Measurements from ENCODE around the gene MEI4.
"Not testable (repeated sequence)": the region's sequence is repeated elsewhere in the genome, so short reads cannot be mapped to it uniquely, and the experiment has no call there.

MEI4 gene

DNA sequence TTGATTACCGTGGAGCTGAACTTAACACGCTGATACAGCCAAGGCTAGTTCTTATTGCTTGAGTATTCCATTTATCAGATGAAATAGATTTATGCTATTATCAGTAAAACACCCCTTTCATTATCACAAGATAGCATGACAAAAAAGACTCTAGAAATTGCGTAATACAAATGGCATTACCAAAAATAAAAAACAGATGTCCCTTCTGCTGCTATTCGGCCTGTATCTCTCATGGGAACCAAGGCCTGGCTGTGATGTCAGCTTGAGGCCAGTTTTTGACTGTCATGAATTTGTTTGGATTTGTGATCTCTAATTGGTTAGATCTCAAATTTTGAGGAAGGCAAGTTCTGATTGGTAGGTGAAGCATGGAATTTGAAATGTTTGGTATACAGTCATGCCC is 25.2 kb downstream of the MEI4 start:
- DNase-seq: no peak

DNA sequence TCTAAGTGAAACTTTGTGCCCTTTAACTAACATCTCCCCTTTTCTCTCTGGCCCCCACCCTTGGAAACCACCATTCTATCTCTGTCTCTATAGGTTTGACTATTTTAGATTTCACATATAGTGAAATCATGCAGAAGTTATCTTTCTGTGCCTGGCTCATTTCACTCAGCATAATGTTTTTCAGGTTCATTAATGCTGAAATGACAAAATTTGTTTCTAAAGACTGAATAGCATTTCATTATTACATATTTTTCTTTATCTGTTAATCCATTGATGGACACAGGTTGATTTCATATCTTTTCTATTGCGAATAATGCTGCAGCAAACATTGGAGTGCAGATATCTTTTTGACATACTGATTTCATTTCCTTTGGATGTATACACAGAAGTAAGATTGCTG is 30.7 kb downstream of the MEI4 start:
- DNase-seq: no peak

DNA sequence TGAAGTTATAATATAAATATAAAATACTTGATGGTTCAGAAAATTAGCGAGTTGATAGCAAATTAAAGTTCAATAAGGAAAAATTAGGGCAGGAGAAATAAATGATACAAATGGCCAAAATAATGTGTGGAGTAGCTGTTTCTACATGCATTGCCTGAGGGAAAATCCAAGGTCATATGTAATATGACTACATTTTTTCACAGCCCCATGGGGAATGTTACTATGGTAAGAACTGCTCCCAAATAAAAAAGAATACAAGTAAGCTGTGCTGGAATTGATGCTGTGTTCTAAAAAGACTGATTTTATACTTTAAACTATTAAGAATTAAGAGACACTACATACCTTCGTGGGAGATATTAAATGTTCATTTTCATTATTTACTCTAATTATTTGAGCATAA is 34.1 kb downstream of the MEI4 start:
- DNase-seq: no peak

DNA sequence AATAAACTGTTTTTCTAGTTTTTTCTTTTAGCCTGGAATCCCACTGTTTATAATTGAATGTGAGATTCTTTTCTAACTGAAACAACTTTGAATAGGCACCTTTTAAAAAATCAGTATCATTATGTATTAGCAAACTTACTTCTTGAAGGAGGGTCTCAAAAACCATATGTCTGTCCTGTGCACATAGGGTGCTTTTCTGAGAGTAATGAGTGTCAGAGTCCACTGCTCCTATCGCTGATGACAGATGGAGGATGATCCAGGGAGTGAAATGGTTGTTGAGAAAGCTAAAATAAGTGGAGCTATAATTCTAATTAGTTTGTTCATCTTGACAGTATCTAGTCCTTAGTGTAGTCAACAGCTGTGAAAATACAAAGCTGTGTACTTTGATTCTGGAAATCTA is 35.8 kb downstream of the MEI4 start:
- no peak for DNase-seq

DNA sequence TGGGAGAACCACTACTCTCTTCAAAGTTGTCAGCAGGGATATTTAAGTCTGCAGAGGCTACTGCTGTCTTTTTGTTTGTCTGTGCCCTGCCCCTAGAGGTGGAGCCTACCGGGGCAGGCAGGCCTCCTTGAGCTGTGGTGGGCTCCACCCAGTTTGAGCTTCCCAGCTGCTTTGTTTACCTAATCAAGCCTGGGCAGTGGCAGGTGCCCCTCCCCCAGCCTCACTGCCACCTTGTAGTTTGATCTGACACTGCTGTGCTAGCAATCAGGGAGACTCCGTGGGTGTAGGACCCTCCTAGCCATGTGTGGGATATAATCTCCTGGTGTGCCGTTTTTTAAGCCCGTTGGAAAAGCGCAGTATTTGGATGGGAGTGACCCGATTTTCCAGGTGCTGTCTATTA is 47.3 kb downstream of the MEI4 start:
- DNase-seq: not testable (repeated sequence)

DNA sequence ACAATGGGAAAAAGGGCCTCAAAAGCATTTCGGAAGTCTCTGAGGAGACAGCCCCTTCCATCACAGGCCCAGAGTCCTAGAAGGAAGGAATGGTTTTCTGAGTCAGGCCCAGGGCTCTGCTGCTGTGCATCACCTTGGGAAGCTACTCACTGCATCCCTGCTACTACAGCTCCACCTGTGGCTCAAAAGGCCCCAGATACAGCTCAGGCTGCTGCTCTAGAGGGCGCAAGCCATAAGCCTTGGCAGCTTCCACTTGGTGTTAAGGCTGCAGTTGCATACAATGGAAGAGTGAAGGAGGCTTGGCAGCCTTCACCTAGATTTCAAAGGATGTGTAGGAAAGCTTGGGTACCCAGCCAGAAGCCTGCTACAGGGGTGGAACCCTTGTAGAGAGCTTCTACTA is 54.8 kb downstream of the MEI4 start:
- no peak for DNase-seq

DNA sequence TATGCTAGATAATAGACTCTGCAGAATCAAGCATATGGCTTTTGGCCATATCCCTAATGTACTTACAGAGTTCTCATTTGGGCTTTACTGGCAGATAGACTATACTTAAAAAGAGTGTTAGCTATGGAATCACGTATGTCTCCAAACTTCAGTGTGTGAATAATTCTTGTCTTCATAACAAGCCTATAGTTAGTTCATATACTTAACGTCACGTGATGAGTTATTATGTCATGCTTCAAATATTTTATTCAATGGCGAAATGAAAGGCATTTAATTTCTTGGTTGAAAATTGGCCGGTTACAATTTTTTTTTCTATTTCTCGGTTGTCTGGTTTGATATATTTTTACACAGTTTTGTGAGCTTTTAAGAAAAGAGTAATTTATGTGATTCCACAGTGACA is 62.7 kb downstream of the MEI4 start:
- DNase-seq: no peak

DNA sequence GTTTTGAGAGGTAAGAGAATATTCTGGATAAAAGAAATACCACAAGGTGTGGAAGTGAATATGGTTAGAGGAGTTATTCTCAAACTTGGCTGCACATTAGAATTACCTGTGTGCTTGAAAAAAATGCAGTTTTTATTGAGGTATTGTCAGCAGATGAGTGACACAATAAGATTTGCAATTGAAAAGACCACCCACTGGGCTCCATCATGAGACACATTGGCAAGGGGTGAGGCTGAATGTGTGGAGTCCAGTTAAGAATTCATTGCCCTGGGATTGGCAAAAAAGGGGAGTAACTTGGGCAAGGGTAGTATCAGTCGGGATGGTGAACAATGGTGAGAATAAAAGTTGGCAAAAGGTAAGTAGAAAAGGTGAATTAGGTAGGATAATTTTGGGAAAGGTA is 63.5 kb downstream of the MEI4 start:
- no peak for DNase-seq

DNA sequence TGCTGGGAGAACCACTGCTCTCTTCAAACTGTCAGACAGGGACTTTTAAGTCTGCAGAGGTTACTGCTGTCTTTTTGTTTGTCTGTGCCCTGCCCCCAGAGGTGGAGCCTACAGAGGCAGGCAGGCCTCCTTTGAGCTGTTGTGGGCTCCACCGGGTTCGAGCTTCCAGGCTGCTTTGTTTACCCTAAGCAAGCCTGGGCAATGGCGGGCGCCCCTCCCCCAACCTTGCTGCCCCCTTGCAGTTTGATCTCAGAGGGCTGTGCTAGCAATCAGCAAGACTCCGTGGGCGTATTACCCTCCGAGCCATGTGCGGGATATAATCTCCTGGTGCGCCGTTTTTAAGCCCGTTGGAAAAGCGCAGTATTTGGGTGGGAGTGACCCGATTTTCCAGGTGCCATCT is 83.2 kb downstream of the MEI4 start:
- not testable (repeated sequence) for DNase-seq

DNA sequence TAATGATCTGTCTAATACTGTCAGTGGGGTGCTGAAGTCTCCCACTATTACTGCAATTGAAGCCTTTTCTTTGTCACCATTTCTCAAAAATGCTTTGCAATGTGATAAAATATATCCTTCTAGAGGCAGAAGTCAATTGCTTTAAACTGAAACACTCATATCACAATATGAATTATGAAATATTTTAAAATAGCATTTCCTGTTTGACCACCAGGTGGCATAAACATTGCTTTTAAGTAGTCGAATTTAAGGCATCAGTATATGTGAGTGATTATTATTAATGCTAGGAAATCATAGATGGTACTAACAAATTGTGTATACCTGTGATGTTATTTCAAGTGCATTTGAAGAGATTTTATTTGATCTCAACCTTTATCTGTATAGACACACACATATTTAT is 87.5 kb downstream of the MEI4 start:
- no peak for DNase-seq

DNA sequence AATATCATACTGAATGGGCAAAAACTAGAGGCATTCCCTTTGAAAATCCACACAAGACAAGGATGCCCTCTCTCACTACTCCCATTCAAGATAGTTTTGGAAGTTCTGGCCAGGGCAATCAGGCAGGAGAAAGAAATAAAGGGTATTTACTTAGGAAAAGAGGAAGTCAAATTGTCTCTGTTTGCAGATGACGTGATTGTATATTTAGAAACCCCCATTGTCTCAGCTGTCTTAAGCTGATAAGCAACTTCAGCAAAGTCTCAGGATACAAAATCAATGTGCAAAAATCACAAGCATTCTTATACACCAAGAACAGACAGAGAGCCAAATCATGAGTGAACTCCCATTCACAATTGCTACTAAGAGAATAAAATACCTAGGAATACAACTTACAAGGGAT is 99.3 kb downstream of the MEI4 start:
- not testable (repeated sequence) for DNase-seq

DNA sequence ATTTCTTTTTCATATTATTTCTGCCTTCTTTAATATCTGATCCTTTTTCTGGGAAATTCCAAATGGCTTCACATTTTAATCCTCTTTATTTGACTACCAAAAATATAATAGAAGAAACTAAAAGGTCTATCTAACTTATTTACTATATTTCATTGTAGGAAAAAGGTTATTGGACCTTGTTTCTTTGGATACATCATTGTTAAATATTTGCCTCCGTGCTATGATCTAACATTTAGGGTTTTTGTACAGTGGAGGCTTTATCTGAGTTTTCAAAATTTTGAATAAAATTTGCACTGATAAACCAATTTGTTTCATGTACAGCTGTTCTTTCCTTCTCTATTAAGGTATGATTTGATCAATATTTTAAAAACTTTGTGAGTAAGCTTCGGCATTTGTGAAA is 109.5 kb downstream of the MEI4 start:
- DNase-seq: no peak

DNA sequence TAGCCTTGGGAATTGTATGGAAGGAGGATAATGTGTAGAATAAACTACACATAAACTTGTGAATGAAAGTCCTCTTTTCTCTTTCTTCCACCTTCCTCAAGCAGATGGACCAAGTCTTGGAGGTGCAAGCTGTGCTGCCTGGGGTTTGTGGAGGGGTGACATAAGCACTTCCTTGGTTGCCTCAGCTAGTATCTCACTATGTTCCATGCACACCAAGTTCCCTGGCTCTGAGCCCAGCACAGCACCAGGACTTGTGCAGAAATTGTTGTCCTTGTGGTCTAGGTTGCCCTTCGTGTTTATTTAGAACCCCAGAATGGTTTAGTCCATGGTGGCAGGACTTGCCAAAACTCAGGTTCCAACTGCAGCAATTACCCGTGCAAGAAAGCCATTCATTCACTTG is 110.3 kb downstream of the MEI4 start:
- DNase-seq: no peak

DNA sequence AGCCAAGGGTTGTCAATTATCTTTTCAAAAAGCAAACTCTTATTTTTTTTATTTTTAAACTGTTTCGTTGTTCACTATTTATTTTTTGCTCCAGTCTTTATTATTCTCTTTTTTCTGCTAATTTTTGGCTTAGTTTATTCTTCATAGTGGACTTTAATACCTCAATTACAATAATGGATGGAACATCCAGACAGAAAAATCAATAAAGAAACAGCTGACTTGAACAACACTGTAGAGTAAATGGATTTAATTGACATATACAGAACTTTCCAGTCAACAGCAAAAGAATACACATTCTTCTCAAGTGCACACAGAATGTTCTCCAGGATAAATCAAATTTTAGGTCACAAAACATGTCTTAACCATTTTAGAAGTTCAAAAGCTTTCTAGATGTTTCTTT is 111.5 kb downstream of the MEI4 start:
- DNase-seq: no peak

DNA sequence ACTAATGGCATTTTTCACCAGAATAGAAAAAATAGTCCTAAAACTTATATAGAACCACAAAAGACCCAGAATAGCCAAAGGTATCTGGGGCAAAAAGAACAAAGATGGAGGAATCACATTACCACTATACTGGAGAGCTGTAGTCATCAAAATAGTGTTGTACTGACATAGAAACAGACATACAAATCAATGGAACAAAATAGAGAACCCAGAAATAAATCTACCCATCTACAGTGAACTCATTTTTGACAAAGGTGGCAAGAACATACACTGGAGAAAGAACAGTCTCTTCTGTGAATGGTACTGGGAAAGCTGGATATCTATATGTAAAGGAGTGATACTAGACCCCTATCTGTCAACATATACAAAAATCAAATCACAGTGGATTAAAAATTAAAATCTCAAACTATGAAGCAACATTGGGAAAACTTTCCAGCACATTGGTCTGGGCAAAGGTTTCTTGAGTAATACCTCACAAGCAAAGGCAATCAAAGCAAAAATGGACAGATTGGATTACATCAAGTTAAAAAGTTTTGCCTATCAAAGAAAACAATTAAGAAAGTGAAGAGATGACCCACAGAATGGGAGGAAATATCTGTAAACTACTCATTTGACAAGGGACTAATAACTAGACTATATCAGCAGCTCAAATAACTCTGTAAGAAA is 120.5 kb downstream of the MEI4 start:
- DNase-seq: no peak

DNA sequence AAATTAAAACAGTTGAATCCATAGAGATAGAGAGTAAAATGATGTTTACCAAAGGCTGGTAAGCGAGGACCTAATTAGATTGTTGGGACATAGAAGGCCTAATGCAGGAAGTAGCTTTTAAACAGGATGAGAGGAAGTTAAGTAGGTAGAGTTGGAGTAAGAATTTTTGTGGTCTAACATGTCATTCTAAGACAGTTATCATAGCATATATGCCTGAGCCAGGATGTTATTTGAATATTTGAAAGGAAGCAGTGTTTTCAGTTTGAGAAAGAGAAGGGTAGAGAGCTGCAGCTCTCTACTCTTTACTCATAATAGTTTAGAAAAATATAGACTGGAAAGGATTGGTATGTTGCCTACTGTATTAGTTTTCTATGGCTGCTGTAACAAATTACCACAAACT is 121.6 kb downstream of the MEI4 start:
- DNase-seq: no peak

DNA sequence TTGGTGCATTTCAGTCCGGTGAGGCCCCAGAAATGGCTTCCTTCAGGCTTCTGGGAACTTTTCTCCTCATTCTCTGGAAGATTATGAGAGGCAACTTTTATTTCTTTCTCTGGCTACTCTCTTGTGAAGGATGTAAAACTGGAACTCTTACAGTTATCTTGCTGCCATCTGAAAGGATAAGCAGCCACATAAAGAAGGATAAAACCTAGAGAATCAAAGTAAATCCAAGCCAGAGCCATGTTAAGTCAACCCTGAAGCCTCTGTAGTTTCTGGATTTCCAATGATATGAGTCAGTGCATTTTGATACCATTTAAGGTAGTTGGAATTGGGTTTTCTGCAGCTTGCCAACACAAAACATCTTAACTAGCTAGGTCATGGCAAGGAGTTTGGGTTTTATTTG is 123.6 kb downstream of the MEI4 start:
- no peak for DNase-seq

DNA sequence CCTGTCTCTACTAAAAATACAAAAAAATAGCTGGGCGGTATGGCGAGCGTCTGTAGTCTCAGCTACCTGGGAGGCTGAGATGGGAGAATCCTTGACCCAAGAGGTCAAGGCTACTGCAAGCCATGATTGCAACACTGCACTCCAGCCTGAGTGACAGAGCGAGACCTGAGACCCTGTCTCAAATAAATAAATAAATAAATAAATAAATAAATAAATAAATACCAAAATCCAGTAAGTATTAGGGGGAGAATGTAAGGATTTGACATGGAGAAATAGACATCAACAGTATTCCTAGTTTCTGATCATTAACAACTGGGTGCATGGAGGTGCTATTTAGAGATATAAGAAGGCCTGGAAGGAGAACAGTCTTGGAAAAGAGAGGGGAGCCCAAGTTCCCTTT is 125.7 kb downstream of the MEI4 start:
- DNase-seq: no peak

DNA sequence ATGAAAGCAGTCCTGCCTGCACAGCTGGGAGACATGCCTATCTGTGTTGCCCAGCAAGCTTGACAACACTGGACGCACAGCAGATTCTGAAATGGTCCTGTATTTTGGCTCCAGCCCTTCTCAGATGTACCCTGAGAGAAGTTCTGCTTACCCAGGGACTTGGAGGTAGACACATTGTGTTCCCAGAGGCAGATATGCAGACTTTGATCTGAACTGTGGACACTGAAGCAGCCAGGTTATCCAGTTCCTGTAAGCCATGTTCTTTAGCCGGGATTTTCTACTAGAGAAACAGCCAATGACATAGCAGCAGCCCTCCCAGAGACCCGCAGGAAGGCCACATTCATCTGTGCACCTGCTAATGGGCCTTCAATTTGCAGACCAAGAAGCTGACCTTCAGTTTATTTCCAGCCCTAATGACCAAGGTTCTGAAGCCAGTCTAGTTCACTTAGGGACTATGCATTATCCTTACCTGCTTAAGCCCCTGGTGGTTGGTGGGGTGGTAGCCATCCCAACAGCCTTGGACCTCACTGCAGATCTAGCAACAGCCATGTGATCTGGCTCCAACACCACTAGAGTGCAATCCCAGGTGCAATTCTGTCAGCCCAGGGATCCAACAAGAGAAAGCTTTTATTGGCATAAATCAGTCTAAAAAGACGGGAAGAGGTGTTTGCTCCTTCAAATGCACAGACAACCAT is 134.2 kb downstream of the MEI4 start:
- no peak for DNase-seq

DNA sequence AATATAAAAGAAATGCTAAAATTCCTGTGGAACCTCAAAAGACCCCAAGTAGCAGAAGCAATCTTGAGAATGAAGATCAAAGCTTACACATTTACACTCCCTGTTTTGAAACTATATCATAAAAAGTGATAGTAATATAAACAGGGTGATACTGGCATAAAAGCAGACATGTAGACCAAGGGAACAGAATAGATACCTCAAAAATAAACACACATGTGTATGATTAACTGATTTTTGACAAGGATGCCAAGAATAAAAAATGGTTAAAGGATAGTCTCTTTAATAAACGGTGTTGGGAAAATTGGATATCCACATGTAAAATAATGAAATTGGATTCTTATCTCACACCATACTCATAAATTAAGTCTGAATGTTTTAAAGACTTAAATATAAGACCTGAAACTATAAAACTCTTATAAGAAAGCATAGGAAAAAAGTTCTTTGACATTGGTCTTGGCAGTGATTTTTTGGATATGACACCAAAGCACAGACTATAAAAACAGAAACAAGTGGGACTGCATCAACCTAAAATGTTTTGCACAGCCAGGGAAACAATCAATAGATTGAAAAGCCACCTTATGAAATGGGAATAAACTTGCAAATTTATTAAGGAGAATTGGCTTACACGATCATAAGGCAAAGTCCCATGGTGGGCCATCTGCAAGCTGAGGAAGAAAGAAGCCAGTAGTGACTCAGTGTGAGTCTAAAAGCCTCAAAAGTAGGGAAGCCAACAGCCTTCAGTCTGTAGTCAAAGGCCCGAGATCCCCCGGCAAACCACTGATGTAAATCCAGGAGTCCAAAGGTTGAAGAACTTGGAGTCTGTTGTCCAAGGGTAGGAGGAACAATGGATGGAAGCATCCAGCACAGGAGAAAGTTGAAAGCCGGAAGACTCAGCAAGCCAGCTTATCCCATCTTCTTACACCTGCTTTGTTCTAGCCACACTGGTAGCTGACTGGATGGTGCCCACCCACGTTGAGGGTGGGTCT is 144.3 kb downstream of the MEI4 start:
- DNase-seq: no peak

DNA sequence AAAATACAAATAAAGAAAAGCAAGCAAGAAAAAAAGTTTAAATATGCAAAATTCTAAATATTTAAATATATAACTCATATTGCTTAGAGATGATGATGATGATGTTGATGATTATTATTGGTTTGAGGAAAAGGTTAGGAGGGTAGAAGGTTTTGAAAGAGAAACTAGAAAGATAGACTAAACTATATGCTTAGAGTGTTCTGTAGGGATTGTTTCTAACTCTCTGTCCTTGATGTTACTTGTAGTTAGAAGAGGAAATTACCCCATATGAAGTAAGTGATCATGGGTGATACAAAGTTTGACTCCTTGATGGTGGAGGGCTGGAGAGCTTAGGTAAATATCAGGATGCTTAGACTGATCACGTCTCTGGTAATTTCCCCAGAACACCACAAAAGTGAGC is 159.5 kb downstream of the MEI4 start:
- no peak for DNase-seq

DNA sequence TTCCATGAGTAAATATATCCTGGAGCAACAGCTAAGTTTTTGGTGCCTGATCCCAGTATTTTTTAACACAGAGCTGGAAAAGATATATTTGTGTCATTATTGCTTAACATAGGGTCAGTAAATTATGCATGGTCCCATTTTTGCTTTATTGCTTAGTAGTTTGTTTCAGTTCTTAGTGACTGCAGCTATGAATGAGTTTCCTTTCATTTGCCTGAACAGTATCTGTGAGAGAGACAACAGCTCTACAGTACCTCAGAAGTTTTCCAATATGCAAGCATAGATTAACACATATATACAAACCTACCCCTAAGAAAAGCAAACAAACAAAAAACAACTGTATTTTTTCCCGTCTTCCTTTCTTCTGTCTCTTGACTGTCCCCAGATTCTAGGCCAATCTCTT is 160.3 kb downstream of the MEI4 start:
- DNase-seq: no peak
